ENCODE results near the gene DYRK1A.

DNA sequence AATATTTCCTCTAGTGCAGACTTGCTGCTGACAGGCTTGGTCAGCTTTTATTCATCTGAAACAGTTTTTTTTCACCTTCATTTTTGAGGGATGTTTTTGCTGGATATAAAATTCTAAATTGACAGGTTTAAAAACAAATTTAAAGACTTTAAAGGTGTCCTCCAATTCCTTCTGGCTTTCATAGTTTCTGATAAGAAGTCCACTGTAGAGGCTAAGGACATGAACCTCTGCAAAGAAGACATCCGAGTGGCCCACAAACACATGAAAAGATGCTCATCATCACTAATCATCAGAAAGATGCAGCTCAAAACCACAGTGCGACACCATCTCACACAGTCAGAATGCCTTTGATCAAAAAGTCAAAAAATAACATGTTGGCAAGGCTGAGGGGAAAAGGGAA, 42.0 kb upstream of the DYRK1A start:
- TF ChIP-seq POLR2A (IDR thresholded peaks at IDR 0.05; ENCODE audit: low read length) (no peak), GATA1 (IDR thresholded peaks at IDR 0.05; ENCODE audit: low read depth, low read length) (no peak)

Data from erythroblast (primary cell).